ENCODE measurements around the gene PEAK3. TPM values are rescaled to one million over a fixed set of nuclear protein-coding genes. Genes with fewer than 3 reads are reported as not detected.

The PEAK3 gene
- total and polyA plus RNA-seq, 12 donors: 0.05 to 3.2 (median 1.2) TPM; not detected in 1

GRCh38 chr19:2320939-2321338, 39.0 kb upstream of the PEAK3 start:
- TF ChIP-seq POLR2A (IDR thresholded peaks at IDR 0.05) (no peak), CTCF (IDR thresholded peaks at IDR 0.05) (no peak)
- peaks cover 0 to 29% of the 10 kb centered on the region in 2 donors for H3K36me3 ChIP-seq (replicated peaks in 1 of 2)
- WGBS, 4 donors: 90 to 98% (median 94%) methylated on average over 8 to 12 of the region's 12 CpGs
- H3K4me3 ChIP-seq: no peak overlapping the region
- H3K27me3 ChIP-seq: no peaks in the 10 kb centered on the region
- H3K27ac ChIP-seq: no peak overlapping the region
- intact Hi-C loops (cut with DNase I): no loop called here
- H3K4me1 ChIP-seq (replicated peaks in 1 of 2): no peaks in the 10 kb centered on the region
- no peak for DNase-seq
- H3K9me3 ChIP-seq (replicated peaks in 1 of 3): no peaks in the 10 kb centered on the region

GRCh38 chr19:2320049-2320448, 38.1 kb upstream of the PEAK3 start:
- WGBS, 4 donors: 80 to 85% (median 82%) methylated on average over 9 to 12 of the region's 12 CpGs
- DNase-seq: no peak
- intact Hi-C loops (cut with DNase I): no loop called here

GRCh38 chr19:2319551-2319950, 37.6 kb upstream of the PEAK3 start:
- H3K4me1 ChIP-seq (replicated peaks in 1 of 2): no peaks in the 10 kb centered on the region
- H3K4me3 ChIP-seq: no peak overlapping the region
- intact Hi-C loops (cut with DNase I): loop anchor here in 1 of 2 donors (10.0 kb wide), 1 partner anchor 85 kb away; the partner anchor contains the start of genes PLEKHJ1 and SF3A2
- H3K27ac ChIP-seq: no peak overlapping the region
- TF ChIP-seq CTCF (IDR thresholded peaks at IDR 0.05) (no peak), POLR2A (IDR thresholded peaks at IDR 0.05) (no peak)
- peaks cover 0 to 20% of the 10 kb centered on the region in 2 donors for H3K36me3 ChIP-seq (replicated peaks in 1 of 2)
- DNase-seq: no peak
- H3K9me3 ChIP-seq (replicated peaks in 1 of 3): no peaks in the 10 kb centered on the region
- WGBS, 4 donors: 92 to 100% (median 94%) methylated on average over 7 to 20 of the region's 20 CpGs
- no peaks in the 10 kb centered on the region for H3K27me3 ChIP-seq

More at GRCh38 chr19:2320049-2320448, 38.1 kb upstream of the PEAK3 start:
- Histone ChIP-seq H3K27me3 (no peaks in the 10 kb centered on the region), H3K4me1 (replicated peaks in 1 of 2) (no peaks in the 10 kb centered on the region), H3K36me3 (replicated peaks in 1 of 2) (peaks cover 0 to 24% of the 10 kb centered on the region in 2 donors), H3K4me3 (no peak overlapping the region), H3K27ac (no peak overlapping the region), H3K9me3 (replicated peaks in 1 of 3) (no peaks in the 10 kb centered on the region)
- no peak for TF ChIP-seq CTCF (IDR thresholded peaks at IDR 0.05)
- TF ChIP-seq POLR2A (IDR thresholded peaks at IDR 0.05): no peak

- 76 to 93% (median 86%) methylated on average over 6 of the region's 6 CpGs for WGBS, 4 donors
- no peak overlapping the region for H3K27ac ChIP-seq
- no peaks in the 10 kb centered on the region for H3K4me1 ChIP-seq (replicated peaks in 1 of 2)
- intact Hi-C loops (cut with DNase I): loop anchor here in 1 of 2 donors (10.0 kb wide), 1 partner anchor 84 kb away; the partner anchor contains the start of genes PLEKHJ1 and SF3A2
- no peak for DNase-seq
- H3K36me3 ChIP-seq (replicated peaks in 1 of 2): peaks cover 0 to 14% of the 10 kb centered on the region in 2 donors
- no peak for TF ChIP-seq CTCF (IDR thresholded peaks at IDR 0.05)
- TF ChIP-seq POLR2A (IDR thresholded peaks at IDR 0.05): no peak
- no peaks in the 10 kb centered on the region for H3K9me3 ChIP-seq (replicated peaks in 1 of 3)
- no peak overlapping the region for H3K4me3 ChIP-seq
- no peaks in the 10 kb centered on the region for H3K27me3 ChIP-seq
Measured at GRCh38 chr19:2318923-2319322, 36.9 kb upstream of the PEAK3 start.
